Testis (tissue), 2 donors: ENCODE results near the gene TMEM229A.

ENCODE experiments used
- POLR2A ChIP-seq: fragments of 450-650 bp; IDR thresholded peaks from one replicate; pipeline ENCODE4 v1.6.1; 2017; ENCODE audit warnings: antibody characterized with exemption, mild to moderate bottlenecking, moderate library complexity
- TF ChIP-seq, protein P1 (sequence below), 3 experiments: fragments of 450-650 bp in 2 of 3; fragments of 200-600 bp in 1 of 3; sonication (generic) in 1 of 3; IDR thresholded peaks; one replicate each; pipeline ENCODE4 v1.5.1; 2016 to 2019; ENCODE audit warnings: antibody characterized with exemption in 3 of 3, mild to moderate bottlenecking in 2 of 3, moderate library complexity in 1 of 3

DNA sequence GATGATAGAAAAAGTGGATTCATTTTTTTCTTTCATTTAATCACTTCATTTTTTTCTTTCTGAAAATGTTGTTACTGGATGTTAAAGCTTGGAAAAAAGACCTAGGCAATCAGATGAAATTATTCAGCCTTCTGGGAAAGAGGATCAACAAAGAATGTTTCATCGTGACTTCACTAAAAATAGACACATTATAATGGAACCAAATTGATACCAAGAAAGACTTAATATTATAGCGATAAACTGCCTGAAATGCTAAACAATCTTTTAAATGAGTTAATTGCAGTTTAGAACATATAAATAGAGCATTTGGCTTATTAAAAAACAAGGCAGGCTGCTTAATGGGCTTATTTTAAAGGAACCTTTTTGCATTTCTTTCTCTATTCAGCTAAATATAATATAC, 25.6 kb upstream of the TMEM229A start:
- TF ChIP-seq, protein P1, sequence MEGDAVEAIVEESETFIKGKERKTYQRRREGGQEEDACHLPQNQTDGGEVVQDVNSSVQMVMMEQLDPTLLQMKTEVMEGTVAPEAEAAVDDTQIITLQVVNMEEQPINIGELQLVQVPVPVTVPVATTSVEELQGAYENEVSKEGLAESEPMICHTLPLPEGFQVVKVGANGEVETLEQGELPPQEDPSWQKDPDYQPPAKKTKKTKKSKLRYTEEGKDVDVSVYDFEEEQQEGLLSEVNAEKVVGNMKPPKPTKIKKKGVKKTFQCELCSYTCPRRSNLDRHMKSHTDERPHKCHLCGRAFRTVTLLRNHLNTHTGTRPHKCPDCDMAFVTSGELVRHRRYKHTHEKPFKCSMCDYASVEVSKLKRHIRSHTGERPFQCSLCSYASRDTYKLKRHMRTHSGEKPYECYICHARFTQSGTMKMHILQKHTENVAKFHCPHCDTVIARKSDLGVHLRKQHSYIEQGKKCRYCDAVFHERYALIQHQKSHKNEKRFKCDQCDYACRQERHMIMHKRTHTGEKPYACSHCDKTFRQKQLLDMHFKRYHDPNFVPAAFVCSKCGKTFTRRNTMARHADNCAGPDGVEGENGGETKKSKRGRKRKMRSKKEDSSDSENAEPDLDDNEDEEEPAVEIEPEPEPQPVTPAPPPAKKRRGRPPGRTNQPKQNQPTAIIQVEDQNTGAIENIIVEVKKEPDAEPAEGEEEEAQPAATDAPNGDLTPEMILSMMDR (IDR thresholded peaks at IDR 0.05) = no peak
- no peak for TF ChIP-seq POLR2A
